Heart left ventricle (tissue), 16 donors: ENCODE results near the gene SEC22B. TPM values are rescaled to one million over a fixed set of nuclear protein-coding genes. Genes with fewer than 3 reads are reported as not detected.
"Not testable (repeated sequence)": the region's sequence is repeated elsewhere in the genome, so short reads cannot be mapped to it uniquely, and the experiment has no call there.

Source experiments
- ATAC-seq, 4 donors: fragments of 200-7000 bp; cut with Tn5 transposase; one replicate each; pipeline ENCODE4 v1.9.1; 2020 to 2022; ENCODE audit warnings: moderate library complexity in 4 of 4, mild to moderate bottlenecking in 3 of 4, moderate number of reproducible peaks in 1 of 4
- DNase-seq, 5 donors: peaks; one replicate each; pipeline ENCODE4 v3.0.0-alpha.2; 2020
- H3K27ac ChIP-seq, 12 donors: fragments of 200-600 bp; sonication (generic) in 4 of 12; one replicate each; pipeline versions ENCODE4 v1.5.0 to v1.8.0; 2016 to 2022; ENCODE audit warnings: mild to moderate bottlenecking in 2 of 12
- H3K27me3 ChIP-seq, 9 donors: fragments of 200-600 bp; sonication (generic) in 2 of 9; one replicate each; pipeline versions ENCODE4 v1.5.1 to v1.8.0; 2016 to 2022; ENCODE audit warnings: mild to moderate bottlenecking in 3 of 9
- H3K36me3 ChIP-seq, 9 donors: fragments of 200-600 bp; sonication (generic) in 2 of 9; one replicate each; pipeline versions ENCODE4 v1.5.0 to v1.8.0; 2018 to 2022; ENCODE audit warnings: mild to moderate bottlenecking in 2 of 9
- H3K4me1 ChIP-seq, 12 donors: fragments of 200-600 bp; sonication (generic) in 4 of 12; one replicate each; pipeline versions ENCODE4 v1.5.0 to v1.8.0; 2016 to 2022; ENCODE audit warnings: mild to moderate bottlenecking in 3 of 12
- H3K4me3 ChIP-seq, 12 donors: fragments of 200-600 bp; sonication (generic) in 4 of 12; one replicate each; pipeline versions ENCODE4 v1.5.0 to v1.8.0; 2017 to 2022; ENCODE audit warnings: mild to moderate bottlenecking in 9 of 12, moderate library complexity in 4 of 12
- H3K9me3 ChIP-seq, 12 donors: fragments of 200-600 bp; sonication (generic) in 4 of 12; one replicate each; pipeline versions ENCODE4 v1.5.0 to v1.8.0; 2016 to 2022; ENCODE audit warnings: mild to moderate bottlenecking in 1 of 12
- POLR2A ChIP-seq, 2 donors: fragments of 450-650 bp; IDR thresholded peaks; one replicate each; pipeline ENCODE4 v1.6.1; 2017; ENCODE audit warnings: antibody characterized with exemption in 2 of 2, mild to moderate bottlenecking in 2 of 2, moderate library complexity in 2 of 2
- WGBS, 4 donors: extraction: QIAGEN DNeasy Blood & Tissue Kit in 2 of 4; methylation state at CpG; one replicate each; pipeline versions ENCODE4 v1.1.5 to v1.1.7; 2013 to 2018; 5-methylcytosine and 5-hydroxymethylcytosine counted together
- intact Hi-C, 10 donors: fragments of 100-400 bp; cut with DNase I; formaldehyde crosslinking; loops; one replicate each; pipeline versions ENCODE4 v1.11.1 to v1.14.2; 2022
- long read RNA-seq, 3 donors: library from polyadenylated mRNA; unstranded; transcript quantifications; one replicate each; pipeline ENCODE4 v2.0.0, GENCODE V29; 2020 to 2021
- polyA plus RNA-seq, 2 donors: library from polyadenylated mRNA; stranded (reverse); fragments of 200-250 nt; gene quantifications; one replicate each; pipeline ENCODE4 v1.2.3, GENCODE V29; 2013
- total RNA-seq, 9 donors: library from RNA; depleted of rRNA in 2 of 9; stranded (reverse); fragments of >200 nt in 2 of 9; fragmentation: NEBNext Ultra II Directional in 3 of 9; extraction: Animal tissue kit (Norgen Biotek cat#: 25700) in 3 of 9; gene quantifications; one replicate each; pipeline versions ENCODE4 v1.1.0 to v1.2.4, GENCODE V29; 2016 to 2023
- TF ChIP-seq, protein P1 (sequence below), 12 donors: fragments of 200-600 bp; sonication (generic) in 4 of 12; IDR thresholded peaks; one replicate each; pipeline versions ENCODE4 v1.5.0 to v1.8.0; 2018 to 2022; ENCODE audit warnings: antibody characterized with exemption in 12 of 12, mild to moderate bottlenecking in 5 of 12
- donor health status: ischemic (EF 13 %, LVEDD 7.1; RV severe dilation, severe dysfunction).
- donor health status: healthy with polysubstance abuse.
- donor health status: DM: no; HTN: yes; CAD: no.
- donor health status: DM: no; HTN: no; CAD: no.
- donor health status: ischemic (EF 25% LVEDD 6.9; RV normal size, moderate dysfunction).
- donor health status: ischemic (EF 25% LVEDD 5.7; RV mildly dilated, moderate dysfunction).
- donor health status: healthy.
- donor health status: DM: yes; HTN: yes; CAD: no.
- donor health status: ischemic (EF 35%, LVEDD 5.7; RV mildly dilated, moderate dysfunction).
- donor health status: nonischemic (EF 11% LVEDD 7.7; RV severe dilation, severe dysfunction).
- donor health status: DM: yes; HTN: yes; CAD: no.
- donor health status: PGD.
- donor health status: ischemic (EF 29% LVEDD 5.4; RV normal size, mild dysfunction).
- donor health status: nonischemic (EF 23%, LVEDD 6.1; RV moderate dilation, normal function).

The SEC22B gene
- 10 to 100 TPM; 10.6 to 19.3 (median 15.4) TPM for total RNA-seq
- polyA plus RNA-seq = 10 to 100 TPM; 10.7 to 20.4 TPM
- long read RNA-seq, donor 1, full-length matches to known transcripts = 47 of 51 reads
- long read RNA-seq, donor 1, partial matches to known transcripts = 0 of 51 reads
- long read RNA-seq, donor 1, other reads (novel, unspliced or antisense) = 4 of 51 reads
- long read RNA-seq, donor 2, full-length matches to known transcripts = 155 of 181 reads
- long read RNA-seq, donor 2, partial matches to known transcripts = 8 of 181 reads
- long read RNA-seq, donor 2, other reads (novel, unspliced or antisense) = 18 of 181 reads
- long read RNA-seq, donor 3, full-length matches to known transcripts = 48 of 55 reads
- long read RNA-seq, donor 3, partial matches to known transcripts = 1 of 55 reads
- long read RNA-seq, donor 3, other reads (novel, unspliced or antisense) = 6 of 55 reads

DNA sequence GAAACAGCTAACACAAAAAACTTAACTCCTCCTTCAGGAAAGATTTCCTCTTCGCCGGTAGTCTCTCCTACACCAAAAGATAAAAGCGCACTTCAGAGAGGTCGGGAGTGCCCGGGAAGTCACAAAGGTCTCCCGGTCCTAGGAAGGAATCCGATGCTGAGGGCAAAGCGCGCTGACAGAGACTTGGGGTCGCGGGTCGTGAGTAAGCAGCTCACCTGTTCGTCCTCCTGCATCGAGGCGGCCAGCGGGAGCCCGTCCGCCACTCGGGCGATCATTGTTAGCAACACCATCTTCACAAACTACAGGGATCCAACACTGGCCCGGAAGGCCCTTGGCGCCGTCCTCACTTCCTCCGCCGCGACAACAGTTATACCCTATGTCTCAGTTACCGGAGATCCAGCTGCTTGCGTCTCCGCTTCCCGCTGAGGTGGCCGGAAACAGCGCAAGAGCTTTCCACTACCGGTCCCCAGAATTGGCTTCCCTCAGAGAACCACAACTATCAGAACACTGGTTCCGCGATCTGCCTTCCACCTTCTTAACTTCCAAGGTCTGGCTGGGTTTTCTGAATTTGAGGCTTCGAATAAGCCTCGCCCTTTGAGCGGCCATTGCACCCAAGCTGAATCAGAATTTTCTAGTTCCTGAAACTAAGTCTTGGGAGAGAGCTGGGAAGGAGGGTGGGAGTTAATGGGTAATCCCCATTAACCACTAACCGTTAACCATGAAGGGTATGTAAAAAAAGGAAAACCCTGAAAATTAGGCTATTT is at the start of gene SEC22B:
SEC22B (minus strand) TSS at position 429 of the 764 bp plus-strand sequence; CDS start at position 290, 139 bp downstream.
- Histone ChIP-seq H3K27me3 (no peaks in the 10 kb centered on the region), H3K27ac (peak within 1 kb of the TSS; percentile 24 to 98 (median 91)), H3K9me3 (no peaks in the 10 kb centered on the region), H3K36me3 (no peaks in the 10 kb centered on the region), H3K4me1 (peaks cover 0 to 21% (median 8%) of the 10 kb centered on the region in 12 donors), H3K4me3 (peak within 1 kb of the TSS; percentile 49 to 99 (median 78))
- intact Hi-C loops = no loop called here
- ATAC-seq (peak; percentile 83 to 97 (median 93)), DNase-seq (peak; percentile 89 to 91 (median 90))
- WGBS, 4 donors = 2 to 3% (median 3%) methylated on average over 37 to 39 of the region's 39 CpGs
- TF ChIP-seq, protein P1, sequence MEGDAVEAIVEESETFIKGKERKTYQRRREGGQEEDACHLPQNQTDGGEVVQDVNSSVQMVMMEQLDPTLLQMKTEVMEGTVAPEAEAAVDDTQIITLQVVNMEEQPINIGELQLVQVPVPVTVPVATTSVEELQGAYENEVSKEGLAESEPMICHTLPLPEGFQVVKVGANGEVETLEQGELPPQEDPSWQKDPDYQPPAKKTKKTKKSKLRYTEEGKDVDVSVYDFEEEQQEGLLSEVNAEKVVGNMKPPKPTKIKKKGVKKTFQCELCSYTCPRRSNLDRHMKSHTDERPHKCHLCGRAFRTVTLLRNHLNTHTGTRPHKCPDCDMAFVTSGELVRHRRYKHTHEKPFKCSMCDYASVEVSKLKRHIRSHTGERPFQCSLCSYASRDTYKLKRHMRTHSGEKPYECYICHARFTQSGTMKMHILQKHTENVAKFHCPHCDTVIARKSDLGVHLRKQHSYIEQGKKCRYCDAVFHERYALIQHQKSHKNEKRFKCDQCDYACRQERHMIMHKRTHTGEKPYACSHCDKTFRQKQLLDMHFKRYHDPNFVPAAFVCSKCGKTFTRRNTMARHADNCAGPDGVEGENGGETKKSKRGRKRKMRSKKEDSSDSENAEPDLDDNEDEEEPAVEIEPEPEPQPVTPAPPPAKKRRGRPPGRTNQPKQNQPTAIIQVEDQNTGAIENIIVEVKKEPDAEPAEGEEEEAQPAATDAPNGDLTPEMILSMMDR (IDR thresholded peaks at IDR 0.05) = no peak
- peak in 1 of 2 donors; percentile 79 for TF ChIP-seq POLR2A (IDR thresholded peaks at IDR 0.05)

DNA sequence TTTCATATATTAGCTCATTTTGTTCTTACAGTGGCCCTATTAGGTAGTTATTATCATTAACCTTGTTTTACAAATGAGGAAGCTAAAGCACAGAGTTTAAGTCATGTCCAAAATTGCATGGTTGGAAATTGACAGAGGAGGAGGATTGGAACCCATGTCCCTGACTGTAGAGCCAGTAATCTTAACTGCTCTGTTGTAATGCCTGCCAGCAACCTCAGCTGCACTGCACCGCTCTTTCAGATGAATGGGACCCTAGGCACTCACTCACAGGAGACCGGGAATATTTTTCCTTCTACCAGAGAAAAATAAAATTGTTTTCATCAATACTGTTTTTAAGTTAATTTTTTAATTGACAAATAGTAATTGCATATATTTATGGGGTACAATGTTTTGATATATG is 41.6 kb upstream of the SEC22B start:
- H3K9me3 ChIP-seq, H3K27ac ChIP-seq, DNase-seq, H3K4me1 ChIP-seq, intact Hi-C loops, H3K36me3 ChIP-seq, H3K27me3 ChIP-seq, H3K4me3 ChIP-seq: not testable (repeated sequence)
- ATAC-seq = peak in 1 of 4 donors; percentile 33
- 67 to 84% (median 79%) methylated on average over 2 of the region's 2 CpGs for whole genome bisulfite sequencing, 4 donors

DNA sequence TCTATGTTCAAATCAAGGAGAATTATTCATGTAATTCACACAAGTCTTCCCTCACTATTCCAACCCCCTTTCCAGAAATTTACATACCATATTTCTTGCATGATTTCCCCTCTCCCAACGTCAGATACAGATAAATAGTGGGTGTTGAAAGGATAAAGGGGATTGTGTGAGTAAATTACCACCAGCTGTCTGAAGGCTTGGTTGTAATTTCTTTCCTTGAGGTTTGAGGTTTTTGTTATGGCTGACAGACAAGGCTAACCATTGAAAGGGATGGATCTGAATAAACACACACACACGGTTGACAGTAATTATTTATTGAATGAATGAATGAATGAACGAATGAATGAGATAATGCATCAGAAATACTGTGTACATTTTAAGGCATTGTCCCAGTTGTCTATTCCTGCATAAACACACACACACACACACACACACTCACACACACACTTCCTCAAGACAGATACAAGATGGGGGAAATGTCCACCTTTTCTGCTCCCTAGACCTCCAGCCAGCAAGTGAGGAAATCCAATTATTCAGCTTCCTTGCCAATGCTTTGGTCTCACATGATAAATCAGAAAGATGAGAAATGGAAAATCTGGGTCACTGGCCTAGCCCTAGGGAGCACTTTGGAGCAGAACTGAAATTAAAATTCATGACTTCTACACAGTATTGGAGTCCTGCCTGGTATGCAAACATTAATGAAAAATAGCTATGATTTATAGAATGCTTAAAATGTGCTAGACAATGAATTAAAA is 41.0 kb upstream of the SEC22B start:
- 38 to 39% (median 38%) methylated on average over 2 of the region's 3 CpGs; no CpG with 5 or more reads in 1 of the 4 donors for WGBS, 4 donors
- H3K27ac ChIP-seq, H3K9me3 ChIP-seq, H3K36me3 ChIP-seq, DNase-seq, H3K27me3 ChIP-seq, H3K4me3 ChIP-seq, intact Hi-C loops, H3K4me1 ChIP-seq: not testable (repeated sequence)
- peak in 3 of 4 donors; percentile 27 to 77 (median 49) for ATAC-seq

DNA sequence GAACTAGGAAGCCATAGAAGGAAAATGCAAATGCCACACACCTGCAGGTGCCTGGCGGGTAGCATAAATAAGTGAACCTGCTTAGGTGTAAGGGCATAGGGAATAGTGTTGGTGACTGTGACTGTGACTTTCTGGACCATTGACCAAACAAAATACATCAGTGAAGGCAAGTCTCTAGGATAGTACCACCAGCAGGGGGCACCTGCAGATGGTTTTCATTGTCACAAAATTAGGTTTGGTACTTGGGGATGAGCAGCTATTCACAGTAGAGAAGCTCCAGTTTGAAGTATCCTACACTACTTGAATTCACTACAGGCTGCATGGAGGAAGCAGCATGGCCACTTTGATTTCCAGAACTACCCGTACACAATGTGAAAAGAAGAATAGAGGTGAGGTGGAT is 37.3 kb upstream of the SEC22B start:
- ATAC-seq = peak; percentile 42 to 84 (median 80)
- whole genome bisulfite sequencing, 4 donors = no CpG with 5 or more reads among the region's 2 CpGs
- H3K27me3 ChIP-seq, H3K9me3 ChIP-seq, H3K4me1 ChIP-seq, intact Hi-C loops, H3K36me3 ChIP-seq, DNase-seq, H3K27ac ChIP-seq, H3K4me3 ChIP-seq: not testable (repeated sequence)

DNA sequence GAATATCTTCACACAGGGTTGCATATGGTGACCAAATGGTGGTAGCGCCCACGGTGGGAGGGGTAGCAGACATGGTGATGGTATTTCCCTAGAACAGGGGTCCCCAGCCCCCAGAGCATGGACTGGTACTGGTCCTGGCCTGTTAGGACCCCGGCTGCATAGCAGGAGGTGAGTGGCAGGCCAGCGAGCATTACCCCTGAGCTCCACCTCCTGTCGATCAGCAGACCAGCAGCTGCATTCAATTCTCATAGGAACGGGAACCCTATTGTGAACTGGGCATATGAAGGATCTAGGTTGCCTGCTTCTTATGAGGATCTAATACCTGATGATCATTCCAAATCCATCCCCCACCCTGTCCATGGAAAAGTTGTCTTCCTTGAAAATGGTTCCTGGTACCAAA is 34.4 kb upstream of the SEC22B start:
- not testable (repeated sequence) for H3K27ac ChIP-seq
- peak in 1 of 4 donors; percentile 30 for ATAC-seq

DNA sequence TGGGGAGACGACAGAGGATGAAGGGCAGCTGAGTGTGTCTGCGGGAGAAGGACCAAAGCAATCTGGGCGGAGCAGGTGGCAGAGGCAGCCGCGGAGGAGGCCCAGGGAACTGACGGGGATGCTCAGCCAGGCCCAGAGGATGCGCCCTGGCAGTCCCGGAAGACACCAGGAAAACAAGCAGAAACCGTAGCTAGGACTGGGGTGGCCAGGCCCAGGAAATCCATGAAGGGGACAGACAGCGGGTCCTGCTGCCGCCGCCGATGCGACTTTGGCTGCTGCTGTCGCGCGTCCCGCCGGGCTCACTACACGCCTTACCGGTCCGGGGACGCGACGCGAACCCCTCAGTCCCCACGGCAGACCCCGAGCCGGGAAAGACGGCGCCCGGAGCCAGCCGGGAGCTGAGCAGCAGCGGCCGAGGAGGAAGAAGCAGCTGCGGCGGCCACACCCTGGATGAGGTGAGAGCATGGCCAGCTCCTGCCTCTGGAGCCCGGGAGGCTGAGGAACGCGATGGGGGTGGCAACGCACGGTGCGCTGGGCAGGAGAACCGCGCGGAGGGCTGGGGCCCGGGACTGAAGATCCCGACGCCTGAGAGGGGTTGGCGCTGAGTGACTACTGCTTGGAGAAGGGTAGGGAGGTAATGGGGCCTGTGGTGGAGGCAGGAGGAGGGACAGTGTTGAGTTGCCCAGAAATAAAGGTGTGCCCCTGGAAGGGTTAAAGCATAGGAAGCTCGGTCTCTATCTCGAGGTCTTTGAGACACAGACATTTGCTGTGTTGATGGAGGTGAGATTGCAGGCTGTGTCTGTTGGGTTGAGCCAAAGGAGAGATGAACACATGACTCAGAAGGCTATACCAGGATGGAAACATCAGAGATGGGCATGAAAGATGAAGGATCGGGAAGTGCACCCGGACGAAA is 20.8 kb upstream of the SEC22B start:
- WGBS, 4 donors = 7 to 30% (median 13%) methylated on average over 11 to 50 of the region's 55 CpGs
- DNase-seq, H3K27me3 ChIP-seq, H3K36me3 ChIP-seq, H3K27ac ChIP-seq, intact Hi-C loops, H3K9me3 ChIP-seq, H3K4me1 ChIP-seq: not testable (repeated sequence)
- peak overlapping the region in 10 of 12 donors; percentile 29 to 55 (median 44) for H3K4me3 ChIP-seq
- ATAC-seq = peak in 3 of 4 donors; percentile 50 to 76 (median 75)

More for the DNA sequence above, 34.4 kb upstream of the SEC22B start:
- H3K27me3 ChIP-seq, H3K9me3 ChIP-seq, H3K4me3 ChIP-seq, H3K4me1 ChIP-seq, DNase-seq, H3K36me3 ChIP-seq, intact Hi-C loops: not testable (repeated sequence)
- WGBS, 4 donors = no CpG with 5 or more reads among the region's 6 CpGs

DNA sequence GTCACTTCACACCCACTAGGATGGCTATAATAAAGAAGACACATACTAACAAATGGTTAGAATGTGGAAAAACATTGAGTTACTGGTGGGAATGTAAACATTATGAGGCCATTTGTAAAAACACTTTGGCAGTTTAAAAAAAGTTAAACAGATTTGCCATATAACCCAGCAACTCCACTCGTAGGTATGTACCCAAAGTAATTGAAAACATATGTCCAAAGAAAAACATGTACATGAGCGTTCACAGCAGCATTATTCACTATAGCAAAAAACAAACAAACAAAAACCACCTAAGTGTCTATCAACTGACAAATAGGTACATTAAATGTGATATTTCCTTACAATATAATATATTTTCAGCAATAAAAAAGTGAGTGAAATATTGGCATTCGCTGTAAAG is 12.3 kb upstream of the SEC22B start:
- intact Hi-C loops, H3K27me3 ChIP-seq, ATAC-seq, H3K36me3 ChIP-seq, H3K4me1 ChIP-seq, DNase-seq, H3K27ac ChIP-seq, H3K9me3 ChIP-seq, H3K4me3 ChIP-seq: not testable (repeated sequence)
- WGBS, 4 donors = 43 to 67% (median 56%) methylated on average over 1 to 2 of the region's 3 CpGs

DNA sequence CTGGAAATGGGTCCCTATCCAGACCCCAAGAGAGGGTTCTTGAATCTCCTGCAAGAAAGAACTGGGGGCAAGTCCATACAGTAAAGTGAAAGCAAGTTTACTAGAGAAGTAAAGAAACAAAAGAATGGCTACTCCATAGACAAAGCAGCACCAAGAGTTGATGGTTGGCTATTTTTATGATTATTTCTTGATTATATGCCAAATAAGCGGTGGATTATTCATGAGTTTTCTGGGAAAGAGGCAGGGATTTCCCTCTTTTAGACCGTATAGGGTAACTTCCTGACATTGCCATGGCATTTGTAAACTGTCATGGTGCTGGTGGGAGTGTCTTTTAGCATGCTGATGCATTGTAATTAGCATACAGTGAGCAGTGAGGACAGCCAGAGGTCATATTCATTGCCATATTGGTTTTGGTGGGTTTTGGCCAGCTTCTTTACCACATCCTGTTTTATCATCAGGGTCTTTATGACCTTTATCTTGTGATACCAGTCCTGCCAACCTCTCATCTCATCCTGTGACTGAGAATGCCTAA is 5.9 kb upstream of the SEC22B start:
- H3K4me3 ChIP-seq, DNase-seq, intact Hi-C loops, H3K36me3 ChIP-seq, H3K27me3 ChIP-seq, H3K27ac ChIP-seq, ATAC-seq, H3K9me3 ChIP-seq: not testable (repeated sequence)
- 55 to 79% (median 75%) methylated on average over 2 of the region's 2 CpGs for WGBS, 4 donors
- H3K4me1 ChIP-seq = peaks cover 0 to 12% (median 5%) of the 10 kb centered on the region in 12 donors
